ENCODE data around the gene CELF1.

DNA sequence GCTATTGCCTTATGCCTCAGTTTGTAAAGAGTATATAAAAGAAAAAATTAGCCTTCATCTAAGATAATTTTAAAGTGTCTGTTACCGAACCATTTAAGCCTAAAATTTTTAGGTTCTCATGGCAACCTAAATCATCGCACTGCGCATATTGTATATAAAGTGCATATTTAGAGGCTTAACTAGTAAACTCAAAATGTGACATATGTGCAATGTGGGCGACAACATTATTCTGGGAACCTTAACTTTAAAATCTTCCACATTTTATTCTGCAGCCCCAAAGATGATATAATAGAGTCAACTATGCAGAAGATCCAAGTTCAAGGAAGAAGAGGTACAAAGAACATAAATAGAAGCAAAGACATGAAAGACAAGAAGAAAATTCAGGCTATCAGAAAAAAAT is 23.0 kb downstream of the CELF1 start:
- TF ChIP-seq, protein P1, sequence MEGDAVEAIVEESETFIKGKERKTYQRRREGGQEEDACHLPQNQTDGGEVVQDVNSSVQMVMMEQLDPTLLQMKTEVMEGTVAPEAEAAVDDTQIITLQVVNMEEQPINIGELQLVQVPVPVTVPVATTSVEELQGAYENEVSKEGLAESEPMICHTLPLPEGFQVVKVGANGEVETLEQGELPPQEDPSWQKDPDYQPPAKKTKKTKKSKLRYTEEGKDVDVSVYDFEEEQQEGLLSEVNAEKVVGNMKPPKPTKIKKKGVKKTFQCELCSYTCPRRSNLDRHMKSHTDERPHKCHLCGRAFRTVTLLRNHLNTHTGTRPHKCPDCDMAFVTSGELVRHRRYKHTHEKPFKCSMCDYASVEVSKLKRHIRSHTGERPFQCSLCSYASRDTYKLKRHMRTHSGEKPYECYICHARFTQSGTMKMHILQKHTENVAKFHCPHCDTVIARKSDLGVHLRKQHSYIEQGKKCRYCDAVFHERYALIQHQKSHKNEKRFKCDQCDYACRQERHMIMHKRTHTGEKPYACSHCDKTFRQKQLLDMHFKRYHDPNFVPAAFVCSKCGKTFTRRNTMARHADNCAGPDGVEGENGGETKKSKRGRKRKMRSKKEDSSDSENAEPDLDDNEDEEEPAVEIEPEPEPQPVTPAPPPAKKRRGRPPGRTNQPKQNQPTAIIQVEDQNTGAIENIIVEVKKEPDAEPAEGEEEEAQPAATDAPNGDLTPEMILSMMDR (IDR thresholded peaks at IDR 0.05) = no peak
- no peak for TF ChIP-seq POLR2A (IDR thresholded peaks at IDR 0.05)

Measured in thyroid gland (tissue), 4 donors.